ENCODE measurements around the gene SUPT20HL1. TPM values are rescaled to one million over a fixed set of nuclear protein-coding genes. Genes with fewer than 3 reads are reported as not detected.
"Not testable (repeated sequence)": the region's sequence is repeated elsewhere in the genome, so short reads cannot be mapped to it uniquely, and the experiment has no call there.

SUPT20HL1 gene
- polyA plus RNA-seq, 1 donor, result 0.10 TPM

GRCh38 chrX:24363432-24364181 is 3.2 kb downstream of the SUPT20HL1 start:
- DNase-seq (ENCODE audit: low read depth), result not testable (repeated sequence)

GRCh38 chrX:24364326-24364725 is 3.9 kb downstream of the SUPT20HL1 start:
- no peak for DNase-seq (ENCODE audit: low read depth)

GRCh38 chrX:24364851-24365538 is 4.6 kb downstream of the SUPT20HL1 start:
- no peak for DNase-seq (ENCODE audit: low read depth)

- not testable (repeated sequence) for DNase-seq (ENCODE audit: low read depth)
Measured at GRCh38 chrX:24366762-24367400, 6.4 kb downstream of the SUPT20HL1 start.

GRCh38 chrX:24369816-24370215 is 9.4 kb downstream of the SUPT20HL1 start:
- no peak for DNase-seq (ENCODE audit: low read depth)

GRCh38 chrX:24371391-24371972 is 11.0 kb downstream of the SUPT20HL1 start:
- DNase-seq (ENCODE audit: low read depth), result peak; percentile 28

- DNase-seq (ENCODE audit: low read depth), result no peak
Measured at GRCh38 chrX:24372021-24372763, 11.8 kb downstream of the SUPT20HL1 start.

- no peak for DNase-seq (ENCODE audit: low read depth)
Measured at GRCh38 chrX:24375600-24376131, 15.2 kb downstream of the SUPT20HL1 start.

GRCh38 chrX:24376403-24376802 is 16.0 kb downstream of the SUPT20HL1 start:
- DNase-seq (ENCODE audit: low read depth), result no peak

- DNase-seq (ENCODE audit: low read depth), result no peak
Measured at GRCh38 chrX:24377195-24377594, 16.8 kb downstream of the SUPT20HL1 start.

- no peak for DNase-seq (ENCODE audit: low read depth)
Measured at GRCh38 chrX:24377911-24378468, 17.6 kb downstream of the SUPT20HL1 start.

- DNase-seq (ENCODE audit: low read depth), result no peak
Measured at GRCh38 chrX:24378706-24379105, 18.3 kb downstream of the SUPT20HL1 start.

GRCh38 chrX:24380262-24381187 is 20.1 kb downstream of the SUPT20HL1 start:
- DNase-seq (ENCODE audit: low read depth), result no peak

- DNase-seq (ENCODE audit: low read depth), result not testable (repeated sequence)
Measured at GRCh38 chrX:24382315-24382714, 21.9 kb downstream of the SUPT20HL1 start.

- DNase-seq (ENCODE audit: low read depth), result no peak
Measured at GRCh38 chrX:24387724-24388123, 27.3 kb downstream of the SUPT20HL1 start.

- DNase-seq (ENCODE audit: low read depth), result no peak
Measured at GRCh38 chrX:24391389-24391788, 30.9 kb downstream of the SUPT20HL1 start.

GRCh38 chrX:24391843-24392242 is 31.4 kb downstream of the SUPT20HL1 start:
- DNase-seq (ENCODE audit: low read depth), result no peak

- no peak for DNase-seq (ENCODE audit: low read depth)
Measured at GRCh38 chrX:24392709-24393108, 32.3 kb downstream of the SUPT20HL1 start.

- DNase-seq (ENCODE audit: low read depth), result peak; percentile 77
Measured at GRCh38 chrX:24395775-24396174, 35.3 kb downstream of the SUPT20HL1 start.
